IMR-90 (cell line): ENCODE results near the gene DOCK1. TPM values are rescaled to one million over a fixed set of nuclear protein-coding genes. Genes with fewer than 3 reads are reported as not detected.

Experiments
- ATAC-seq: fragments of 200-7000 bp; cut with Tn5 transposase; 2 replicates; pipeline ENCODE4 v1.9.1; 2020; ENCODE audit warnings: low read depth, mild to moderate bottlenecking, moderate library complexity
- BruUV-seq: library from RNA; stranded (reverse); fragments of 400-500 nt; replicated peaks from 2 replicates; lab custom pipeline; 2021; lab: Mats Ljungman, UMichigan
- CTCF ChIA-PET: fragments of 300-600 bp; formaldehyde crosslinking; extraction: SDS; loops from one replicate; lab custom pipeline; 2021; ENCODE audit warnings: antibody characterized with exemption; lab: Yijun Ruan, JAX
- POLR2A ChIA-PET: fragments of 300-600 bp; sonication (Branson Sonifier 250); formaldehyde crosslinking; loops from one replicate; lab custom pipeline; 2022; ENCODE audit warnings: antibody characterized with exemption; ENCODE audit not compliant: unreplicated experiment; lab: Charles Lee
- DNase-seq: peaks from one replicate; pipeline ENCODE4 v3.0.0; 2013
- H2AFZ ChIP-seq: replicated peaks from 2 replicates; pipeline ENCODE3; 2013; ENCODE audit warnings: low read length, mild to moderate bottlenecking; ENCODE audit not compliant: poor library complexity
- H2AK5ac ChIP-seq: 2 replicates; pipeline ENCODE4 v1.6.1; 2013; ENCODE audit warnings: low read depth, low read length, inconsistent platforms
- H2AK9ac ChIP-seq: replicated peaks from 2 replicates; pipeline ENCODE3; 2013; ENCODE audit warnings: mild to moderate bottlenecking, low read depth, low read length, moderate library complexity; ENCODE audit not compliant: poor library complexity
- H2BK120ac ChIP-seq: 2 replicates; pipeline ENCODE4 v1.6.1; 2013; ENCODE audit warnings: low read depth, low read length, inconsistent platforms
- H2BK15ac ChIP-seq: 3 replicates; pipeline ENCODE4 v1.6.1; 2013; ENCODE audit warnings: low read depth, low read length, inconsistent platforms
- H2BK20ac ChIP-seq: 2 replicates; pipeline ENCODE4 v1.6.1; 2013; ENCODE audit warnings: low read depth, mild to moderate bottlenecking, inconsistent platforms, low read length, moderate library complexity
- H2BK5ac ChIP-seq: 2 replicates; pipeline ENCODE4 v1.6.1; 2013; ENCODE audit warnings: mild to moderate bottlenecking, low read depth, low read length, inconsistent platforms; ENCODE audit not compliant: poor library complexity, severe bottlenecking
- H3K14ac ChIP-seq: replicated peaks from 2 replicates; pipeline ENCODE4 v1.6.1; 2013; ENCODE audit warnings: low read depth, low read length, inconsistent platforms
- H3K18ac ChIP-seq: 2 replicates; pipeline ENCODE4 v1.6.1; 2013; ENCODE audit warnings: low read depth, low read length, control low read depth
- H3K23ac ChIP-seq: 2 replicates; pipeline ENCODE4 v1.6.1; 2013; ENCODE audit warnings: low read depth, low read length, inconsistent platforms
- H3K27ac ChIP-seq: 2 replicates; pipeline ENCODE4 v1.5.1; 2013; ENCODE audit warnings: mild to moderate bottlenecking, control low read depth, low read length; ENCODE audit not compliant: insufficient read depth
- H3K27me3 ChIP-seq: 2 replicates; pipeline ENCODE4 v1.6.1; 2013; ENCODE audit warnings: low read length; ENCODE audit not compliant: control insufficient read depth, insufficient read depth
- H3K36me3 ChIP-seq: 2 replicates; pipeline ENCODE4 v1.6.1; 2013; ENCODE audit warnings: low read length, mixed read lengths; ENCODE audit not compliant: control insufficient read depth, insufficient read depth
- H3K4ac ChIP-seq: 2 replicates; pipeline ENCODE4 v1.6.1; 2013; ENCODE audit warnings: low read depth, low read length, inconsistent platforms
- H3K4me1 ChIP-seq: 2 replicates; pipeline ENCODE4 v1.6.1; 2013; ENCODE audit warnings: low read length, mixed read lengths; ENCODE audit not compliant: control insufficient read depth, insufficient read depth
- H3K4me2 ChIP-seq: 2 replicates; pipeline ENCODE4 v1.6.1; 2013; ENCODE audit warnings: low read depth, mild to moderate bottlenecking, control low read depth, low read length, moderate library complexity
- H3K4me3 ChIP-seq: 2 replicates; pipeline ENCODE4 v1.5.1; 2013; ENCODE audit warnings: low read depth, mild to moderate bottlenecking, control low read depth, low read length, moderate library complexity; ENCODE audit not compliant: insufficient read depth
- H3K56ac ChIP-seq: 2 replicates; pipeline ENCODE4 v1.6.1; 2013; ENCODE audit warnings: low read length, inconsistent platforms; ENCODE audit not compliant: insufficient read depth; ENCODE audit errors: extremely low read depth
- H3K79me1 ChIP-seq, 2 experiments: 2 replicates each; pipeline ENCODE4 v1.6.1; 2013; ENCODE audit warnings: low read length in 2 of 2, inconsistent platforms in 1 of 2, low read depth in 1 of 2
- H3K9ac ChIP-seq: 2 replicates; pipeline ENCODE4 v1.6.1; 2013; ENCODE audit warnings: low read depth, low read length, control low read depth
- H3K9me1 ChIP-seq: 2 replicates; pipeline ENCODE4 v1.6.1; 2013; ENCODE audit warnings: low read length, inconsistent platforms; ENCODE audit not compliant: insufficient read depth
- H3K9me3 ChIP-seq: 2 replicates; pipeline ENCODE4 v1.6.1; 2013; ENCODE audit warnings: low read length; ENCODE audit not compliant: control insufficient read depth, insufficient read depth
- H4K20me1 ChIP-seq: 2 replicates; pipeline ENCODE4 v1.6.1; 2013; ENCODE audit warnings: low read length, inconsistent platforms; ENCODE audit not compliant: insufficient read depth
- H4K5ac ChIP-seq: 2 replicates; pipeline ENCODE4 v1.6.1; 2013; ENCODE audit warnings: mild to moderate bottlenecking, low read depth, low read length, control low read depth
- H4K8ac ChIP-seq, 2 experiments: 2 replicates each; pipeline ENCODE4 v1.6.1; 2013; ENCODE audit warnings: low read depth in 2 of 2, low read length in 2 of 2, control low read depth in 1 of 2, inconsistent platforms in 1 of 2
- H4K91ac ChIP-seq: 2 replicates; pipeline ENCODE4 v1.6.1; 2013; ENCODE audit warnings: low read depth, low read length, inconsistent platforms; ENCODE audit not compliant: insufficient read depth
- CHD1 ChIP-seq: IDR thresholded peaks from 2 replicates; pipeline ENCODE4 v1.6.1; 2012; ENCODE audit warnings: low read depth, low read length, improper control_type of control experiment
- CTCF ChIP-seq: conservative IDR thresholded peaks from 2 replicates; pipeline ENCODE4 v1.5.1; 2012; ENCODE audit warnings: mild to moderate bottlenecking, low read depth, low read length, improper control_type of control experiment
- ELK1 ChIP-seq: fragments of 150-350 bp; IDR thresholded peaks from 2 replicates; pipeline ENCODE4 v1.6.1; 2016; ENCODE audit warnings: low read depth, mild to moderate bottlenecking, low read length, moderate library complexity, borderline replicate concordance
- MAZ ChIP-seq: IDR thresholded peaks from 2 replicates; pipeline ENCODE4 v1.6.1; 2012; ENCODE audit warnings: low read depth, mild to moderate bottlenecking, low read length, improper control_type of control experiment, moderate library complexity, borderline replicate concordance
- MXI1 ChIP-seq: IDR thresholded peaks from 2 replicates; pipeline ENCODE4 v1.6.1; 2012; ENCODE audit warnings: low read depth, mild to moderate bottlenecking, low read length, moderate library complexity, borderline replicate concordance
- POLR2A ChIP-seq: IDR thresholded peaks from 2 replicates; pipeline ENCODE4 v1.6.1; 2012; ENCODE audit warnings: mild to moderate bottlenecking, low read depth, low read length
- RCOR1 ChIP-seq: IDR thresholded peaks from 2 replicates; pipeline ENCODE4 v1.6.1; 2012; ENCODE audit warnings: mild to moderate bottlenecking, low read length, improper control_type of control experiment; ENCODE audit not compliant: insufficient replicate concordance
- RFX5 ChIP-seq: IDR thresholded peaks from 2 replicates; pipeline ENCODE4 v1.8.0; 2012; ENCODE audit warnings: low read depth, mild to moderate bottlenecking, low read length, moderate library complexity
- SMC3 ChIP-seq: fragments of 150-350 bp; IDR thresholded peaks from 2 replicates; pipeline ENCODE4 v1.6.1; 2016; ENCODE audit warnings: low read depth, mild to moderate bottlenecking, antibody characterized with exemption, low read length, moderate library complexity
- USF2 ChIP-seq: fragments of 150-350 bp; IDR thresholded peaks from 2 replicates; pipeline ENCODE4 v1.6.1; 2017; ENCODE audit warnings: mild to moderate bottlenecking, antibody characterized with exemption, low read length, low read depth
- WGBS, 2 experiments: methylation state at CpG; one replicate each; pipeline versions ENCODE4 v1.1.5 to v1.1.7; 2013; ENCODE audit warnings: missing lambda C conversion rate in 2 of 2; ENCODE audit not compliant: insufficient read length in 1 of 2; ENCODE audit errors: extremely low coverage in 2 of 2; 5-methylcytosine and 5-hydroxymethylcytosine counted together
- dilution Hi-C: fragments of 300-500 bp; cut with HindIII; formaldehyde crosslinking; loops from one replicate; pipeline ENCODE4 v1.14.3; 2018; ENCODE audit warnings: low sequenced_read_pairs; ENCODE audit not compliant: unreplicated experiment
- in situ Hi-C: fragments of 300-500 bp; cut with MboI; formaldehyde crosslinking; loops from 3 replicates; pipeline ENCODE4 v1.14.3; 2019; ENCODE audit warnings: low sequenced_read_pairs, inconsistent platforms, mixed read lengths
- intact Hi-C: fragments of 100-400 bp; cut with micrococcal nuclease; formaldehyde crosslinking; loops from 2 replicates; pipeline ENCODE4 v1.10.0; 2022
- polyA plus RNA-seq, 3 experiments: library from polyadenylated mRNA; depleted of rRNA; stranded (reverse); fragments of >200 nt; gene quantifications; 2 replicates each; pipeline ENCODE4 v1.2.3, GENCODE V29; 2012; ENCODE audit warnings: low replicate concordance in 1 of 3
- total RNA-seq: library from RNA; depleted of rRNA; stranded (reverse); fragments of >200 nt; gene quantifications from 2 replicates; pipeline ENCODE4 v1.2.3, GENCODE V29; 2012

DOCK1 gene
- total and polyA plus RNA-seq, 2 of the 4 experiments (the other 2 are of a cell fraction), result 28.2 to 71.0 TPM

GRCh38 chr10:127236266-127236665 is 331.0 kb downstream of the DOCK1 start:
- Histone ChIP-seq H3K4me3 (no peak overlapping the region), H3K9me3 (no peaks in the 10 kb centered on the region), H3K18ac (no peak overlapping the region), H4K20me1 (no peaks in the 10 kb centered on the region), H2BK15ac (no peak overlapping the region), H3K9me1 (no peaks in the 10 kb centered on the region), H2BK120ac (no peak overlapping the region), H3K4me2 (no peak overlapping the region), H3K56ac (no peak overlapping the region), H3K4me1 (peaks cover 5% of the 10 kb centered on the region; the same call in 1 of the 2 replicates), H3K27me3 (no peaks in the 10 kb centered on the region), H3K9ac (no peak overlapping the region), H3K23ac (no peak overlapping the region), H4K91ac (no peak overlapping the region), H2BK20ac (no peak overlapping the region), H3K14ac (no peak overlapping the region), H3K36me3 (no peaks in the 10 kb centered on the region), H4K8ac (no peak overlapping the region), H4K5ac (no peak overlapping the region), H3K79me1 (peaks cover under 1 to 9% of the 10 kb centered on the region in 2 experiments; a peak in 2 of 4 replicates), H2AK9ac (no peak overlapping the region), H2AK5ac (no peak overlapping the region), H2BK5ac (peak overlapping the region; percentile 37), H2AFZ (no peak overlapping the region), H3K4ac (no peak overlapping the region), H3K27ac (no peak overlapping the region)
- ChIA-PET CTCF (no interaction called here), POLR2A (no interaction called here)
- no peak for TF ChIP-seq MXI1
- TF ChIP-seq USF2, result no peak
- TF ChIP-seq RCOR1, result no peak
- no peak for TF ChIP-seq SMC3
- no peak for TF ChIP-seq POLR2A
- TF ChIP-seq RFX5, result no peak
- TF ChIP-seq MAZ, result no peak
- no peak for TF ChIP-seq CTCF
- no peak for TF ChIP-seq ELK1
- no peak for TF ChIP-seq CHD1
- intact Hi-C loops, result no loop called here
- ATAC-seq (no peak), DNase-seq (no peak)
- dilution Hi-C loops, result no loop called here
- WGBS, 2 experiments, result no CpG with 5 or more reads among the region's 3 CpGs
- in situ Hi-C loops, result no loop called here
- no TSS peak for BruUV-seq
